Measurements from ENCODE around the gene MBD2. TPM values are rescaled to one million over a fixed set of nuclear protein-coding genes. Genes with fewer than 3 reads are reported as not detected.

The MBD2 gene
- total RNA-seq, 1 donor from 2014 or later, result 58.9 TPM

DNA sequence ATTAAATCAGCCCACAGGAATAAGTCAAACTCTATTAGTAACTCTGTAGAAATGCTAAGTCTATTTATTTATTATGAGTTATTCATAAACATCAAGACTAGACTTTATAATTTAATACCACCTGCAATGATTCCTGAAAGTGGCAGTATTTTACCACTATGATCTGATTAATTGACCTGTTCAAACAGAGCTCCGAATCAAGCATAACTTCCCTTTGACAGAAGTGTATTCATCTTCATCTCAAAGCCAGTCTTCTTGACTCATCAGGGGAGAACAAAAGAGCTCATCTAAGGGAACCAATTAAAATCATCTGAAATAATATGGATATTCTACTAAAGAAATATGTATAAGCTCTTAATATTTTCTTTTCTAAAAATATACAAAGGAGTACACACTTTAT is 122.3 kb downstream of the MBD2 start:
- no peak for DNase-seq (ENCODE audit: low read depth, low spot score)

Other genes starting within 250 kb of the MBD2 start
- 16.6 and 19.0 TPM in 2 replicates for gene POLI, start 44.8 kb upstream of the MBD2 start, total RNA-seq
- gene STARD6, start 133.2 kb upstream of the MBD2 start, total RNA-seq, result 0.33 TPM in 1 of 2 replicates, not detected in the other
- 6.9 and 14.8 TPM in 2 replicates for gene C18orf54, start 133.2 kb upstream of the MBD2 start, total RNA-seq